Measurements from ENCODE around the gene PET100.
"Not testable (repeated sequence)": the region's sequence is repeated elsewhere in the genome, so short reads cannot be mapped to it uniquely, and the experiment has no call there.

The PET100 gene

DNA sequence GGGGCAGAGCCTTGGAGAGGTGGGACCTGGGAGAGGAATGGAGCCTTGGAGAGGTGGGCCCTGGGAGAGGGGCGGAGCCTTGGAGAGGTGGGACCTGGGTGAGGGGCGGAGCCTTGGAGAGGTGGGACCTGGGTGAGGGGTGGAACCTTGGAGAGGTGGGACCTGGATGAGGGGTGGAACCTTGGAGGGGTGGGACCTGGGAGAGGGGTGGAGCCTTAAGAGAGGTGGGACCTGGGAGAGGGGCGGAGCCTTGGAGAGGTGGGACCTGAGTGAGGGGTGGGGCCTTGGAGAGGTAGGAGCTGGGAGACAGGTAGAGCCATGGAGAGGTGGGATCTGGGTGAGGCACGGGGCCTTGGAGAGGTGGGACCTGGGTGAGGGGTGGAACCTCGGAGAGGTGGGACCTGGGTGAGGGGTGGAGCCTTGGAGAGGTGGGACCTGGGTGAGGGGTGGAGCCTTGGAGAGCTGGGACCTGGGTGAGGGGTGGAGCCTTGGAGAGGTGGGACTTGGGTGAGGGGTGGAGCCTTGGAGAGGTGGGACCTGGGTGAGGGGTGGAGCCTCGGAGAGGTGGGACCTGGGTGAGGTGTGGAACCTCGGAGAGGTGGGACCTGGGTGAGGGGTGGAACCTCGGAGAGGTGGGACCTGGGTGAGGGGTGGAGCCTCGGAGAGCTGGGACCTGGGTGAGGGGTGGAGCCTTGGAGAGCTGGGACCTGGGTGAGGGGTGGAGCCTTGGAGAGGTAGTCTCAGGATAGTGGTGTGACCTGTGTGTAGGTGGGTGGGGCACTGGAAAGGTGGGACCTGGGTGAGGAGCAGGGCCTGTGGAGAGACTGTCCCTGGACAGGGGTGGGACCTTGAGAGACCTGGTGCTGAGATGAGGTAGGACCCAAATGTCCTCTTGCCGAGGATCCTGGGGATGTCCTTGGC is 14.3 kb downstream of the PET100 start:
- not testable (repeated sequence) for H2AFZ ChIP-seq (ENCODE audit: low read depth, low read length); H2BK120ac ChIP-seq (ENCODE audit: low read depth, low read length); H2BK15ac ChIP-seq (ENCODE audit: low read depth, poor library complexity, severe bottlenecking); H3K79me1 ChIP-seq (replicated peaks; ENCODE audit: low read length, poor library complexity, severe bottlenecking); H2AK5ac ChIP-seq (ENCODE audit: low read length, severe bottlenecking); H2BK12ac ChIP-seq (ENCODE audit: low read length in 2 of 2); H3K27ac ChIP-seq (ENCODE audit: low read length, poor library complexity, severe bottlenecking); H2BK5ac ChIP-seq (ENCODE audit: low read depth, low read length, poor library complexity, severe bottlenecking); H3K4ac ChIP-seq (ENCODE audit: low read depth in 1 of 2, low read length in 2 of 2); H3K18ac ChIP-seq (ENCODE audit: low read depth in 1 of 2, low read length in 2 of 2); H4K8ac ChIP-seq (ENCODE audit: low read length); H3K4me3 ChIP-seq (ENCODE audit: insufficient read depth in 1 of 2, low read depth in 1 of 2, low read length in 2 of 2); H3K4me2 ChIP-seq (ENCODE audit: low read length, poor library complexity, severe bottlenecking); H4K91ac ChIP-seq (ENCODE audit: low read length); DNase-seq; H3K9ac ChIP-seq (ENCODE audit: low read length); H3K4me1 ChIP-seq (ENCODE audit: control insufficient read depth, insufficient read depth, low read depth, low read length); H3K23ac ChIP-seq (ENCODE audit: low read length in 2 of 2); H3K9me3 ChIP-seq (ENCODE audit: control insufficient read depth, low read length); H3K14ac ChIP-seq (ENCODE audit: low read length in 2 of 2)
- H3K27me3 ChIP-seq (ENCODE audit: control insufficient read depth in 1 of 2, insufficient read depth in 1 of 2, low read length in 2 of 2), result peaks cover 0 to 25% of the 10 kb centered on the region in 2 experiments
- peaks cover 0 to 78% of the 10 kb centered on the region in 2 experiments for H3K36me3 ChIP-seq (ENCODE audit: control insufficient read depth in 1 of 2, insufficient read depth in 2 of 2, low read depth in 1 of 2, low read length in 2 of 2)
- WGBS, result 72% methylated on average over 10 of the region's 10 CpGs

DNA sequence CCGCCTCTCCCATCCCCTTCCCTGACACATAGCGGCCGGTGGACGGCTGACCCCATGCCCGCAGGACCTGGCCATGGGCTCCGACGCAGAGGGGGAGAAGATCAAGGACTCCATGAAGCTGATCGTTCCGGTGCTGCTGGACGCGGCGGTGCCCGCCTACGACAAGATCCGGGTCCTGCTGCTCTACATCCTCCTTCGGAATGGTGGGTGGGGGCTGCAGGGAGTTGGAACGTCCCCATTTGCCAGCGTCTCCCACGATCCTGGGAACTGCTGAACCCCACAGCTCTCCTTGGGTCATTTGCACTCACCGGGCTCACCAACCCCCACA is 14.9 kb downstream of the PET100 start:
- Histone ChIP-seq H3K23ac (ENCODE audit: low read length in 2 of 2) (no peak overlapping the region), H2BK5ac (ENCODE audit: low read depth, low read length, poor library complexity, severe bottlenecking) (no peak overlapping the region), H4K91ac (ENCODE audit: low read length) (no peak overlapping the region), H3K18ac (ENCODE audit: low read depth in 1 of 2, low read length in 2 of 2) (no peak overlapping the region), H3K4me1 (ENCODE audit: control insufficient read depth, insufficient read depth, low read depth, low read length) (peaks cover 7% of the 10 kb centered on the region), H2BK120ac (ENCODE audit: low read depth, low read length) (no peak overlapping the region), H2BK15ac (ENCODE audit: low read depth, poor library complexity, severe bottlenecking) (no peak overlapping the region), H3K4me2 (ENCODE audit: low read length, poor library complexity, severe bottlenecking) (no peak overlapping the region), H3K4me3 (ENCODE audit: insufficient read depth in 1 of 2, low read depth in 1 of 2, low read length in 2 of 2) (no peak overlapping the region), H3K9ac (ENCODE audit: low read length) (no peak overlapping the region), H3K27me3 (ENCODE audit: control insufficient read depth in 1 of 2, insufficient read depth in 1 of 2, low read length in 2 of 2) (peaks cover 0 to 22% of the 10 kb centered on the region in 2 experiments), H2AK5ac (ENCODE audit: low read length, severe bottlenecking) (no peak overlapping the region), H2AFZ (ENCODE audit: low read depth, low read length) (no peak overlapping the region), H3K36me3 (ENCODE audit: control insufficient read depth in 1 of 2, insufficient read depth in 2 of 2, low read depth in 1 of 2, low read length in 2 of 2) (peaks cover 0 to 73% of the 10 kb centered on the region in 2 experiments), H3K14ac (ENCODE audit: low read length in 2 of 2) (no peak overlapping the region), H3K9me3 (ENCODE audit: control insufficient read depth, low read length) (no peaks in the 10 kb centered on the region), H4K8ac (ENCODE audit: low read length) (no peak overlapping the region), H2BK12ac (ENCODE audit: low read length in 2 of 2) (no peak overlapping the region), H3K27ac (ENCODE audit: low read length, poor library complexity, severe bottlenecking) (no peak overlapping the region), H3K79me1 (replicated peaks; ENCODE audit: low read length, poor library complexity, severe bottlenecking) (peaks cover 5% of the 10 kb centered on the region), H3K4ac (ENCODE audit: low read depth in 1 of 2, low read length in 2 of 2) (no peak overlapping the region)
- no peak for DNase-seq
- WGBS, result 97% methylated on average over 18 of the region's 20 CpGs

DNA sequence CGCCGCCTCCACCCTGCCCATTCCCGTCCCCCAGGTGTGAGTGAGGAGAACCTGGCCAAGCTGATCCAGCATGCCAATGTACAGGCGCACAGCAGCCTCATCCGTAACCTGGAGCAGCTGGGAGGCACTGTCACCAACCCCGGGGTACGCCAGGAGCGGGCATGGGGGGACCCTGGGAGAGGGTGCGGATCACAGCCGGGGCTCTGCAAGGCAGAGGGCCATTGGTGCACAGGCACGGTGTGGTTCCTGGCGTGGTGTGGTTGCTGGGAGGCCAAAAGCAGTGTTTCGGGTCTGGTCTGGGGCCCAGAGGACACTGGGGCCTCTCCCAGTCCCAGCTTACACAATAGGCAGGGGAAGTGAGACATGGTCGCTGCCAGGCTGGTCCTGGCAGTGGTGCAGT is 15.6 kb downstream of the PET100 start:
- 92% methylated on average over 13 of the region's 14 CpGs for WGBS
- Histone ChIP-seq H2BK5ac (ENCODE audit: low read depth, low read length, poor library complexity, severe bottlenecking) (no peak overlapping the region), H3K4ac (ENCODE audit: low read depth in 1 of 2, low read length in 2 of 2) (no peak overlapping the region), H3K27ac (ENCODE audit: low read length, poor library complexity, severe bottlenecking) (no peak overlapping the region), H3K9me3 (ENCODE audit: control insufficient read depth, low read length) (no peaks in the 10 kb centered on the region), H3K9ac (ENCODE audit: low read length) (no peak overlapping the region), H2AK5ac (ENCODE audit: low read length, severe bottlenecking) (no peak overlapping the region), H2BK120ac (ENCODE audit: low read depth, low read length) (no peak overlapping the region), H3K36me3 (ENCODE audit: control insufficient read depth in 1 of 2, insufficient read depth in 2 of 2, low read depth in 1 of 2, low read length in 2 of 2) (peaks cover 0 to 67% of the 10 kb centered on the region in 2 experiments), H3K18ac (ENCODE audit: low read depth in 1 of 2, low read length in 2 of 2) (no peak overlapping the region), H3K23ac (ENCODE audit: low read length in 2 of 2) (no peak overlapping the region), H4K8ac (ENCODE audit: low read length) (no peak overlapping the region), H3K4me1 (ENCODE audit: control insufficient read depth, insufficient read depth, low read depth, low read length) (peaks cover 5% of the 10 kb centered on the region), H3K4me2 (ENCODE audit: low read length, poor library complexity, severe bottlenecking) (no peak overlapping the region), H2BK15ac (ENCODE audit: low read depth, poor library complexity, severe bottlenecking) (no peak overlapping the region), H3K14ac (ENCODE audit: low read length in 2 of 2) (no peak overlapping the region), H4K91ac (ENCODE audit: low read length) (no peak overlapping the region), H3K79me1 (replicated peaks; ENCODE audit: low read length, poor library complexity, severe bottlenecking) (peaks cover 5% of the 10 kb centered on the region), H2AFZ (ENCODE audit: low read depth, low read length) (no peak overlapping the region), H2BK12ac (ENCODE audit: low read length in 2 of 2) (no peak overlapping the region), H3K4me3 (ENCODE audit: insufficient read depth in 1 of 2, low read depth in 1 of 2, low read length in 2 of 2) (no peak overlapping the region), H3K27me3 (ENCODE audit: control insufficient read depth in 1 of 2, insufficient read depth in 1 of 2, low read length in 2 of 2) (peaks cover 1 to 25% of the 10 kb centered on the region in 2 experiments)
- DNase-seq, result no peak

DNA sequence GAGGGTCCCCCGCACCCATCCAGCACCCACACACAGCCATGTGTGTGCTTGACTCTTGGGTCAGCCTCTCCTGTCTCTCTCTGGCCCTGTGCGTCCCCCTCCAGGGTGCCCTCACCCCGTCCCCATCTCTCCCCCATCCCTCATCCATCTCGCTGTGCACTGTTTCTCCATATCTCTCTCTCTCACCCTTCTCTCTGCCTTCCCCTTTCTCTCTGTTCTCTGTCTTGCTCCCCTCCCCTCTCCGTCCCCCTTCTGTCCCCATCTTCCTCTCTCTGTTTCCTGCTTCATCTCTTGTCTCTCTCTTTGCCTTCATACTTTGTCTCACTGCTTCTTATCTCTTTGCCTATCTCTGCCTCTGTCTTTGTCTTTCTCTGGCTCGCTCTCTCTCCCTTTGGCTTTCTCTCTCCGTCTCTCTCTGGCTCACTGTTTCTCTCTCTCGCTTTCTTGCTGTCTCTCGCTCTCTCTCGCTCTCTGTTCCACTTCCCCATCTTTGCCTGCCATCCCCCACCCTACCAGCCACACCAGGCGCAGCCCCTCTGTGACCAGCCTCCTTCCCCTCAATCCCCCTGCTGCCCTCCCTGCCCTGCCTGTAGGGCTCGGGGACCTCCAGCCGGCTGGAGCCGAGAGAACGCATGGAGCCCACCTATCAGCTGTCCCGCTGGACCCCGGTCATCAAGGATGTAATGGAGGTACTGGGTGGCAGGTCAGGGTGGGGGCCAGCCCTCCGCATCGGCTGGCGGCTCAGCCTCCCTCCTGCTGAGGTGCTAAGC is 16.2 kb downstream of the PET100 start:
- H3K14ac ChIP-seq (ENCODE audit: low read length in 2 of 2), result no peak overlapping the region
- no peak overlapping the region for H3K23ac ChIP-seq (ENCODE audit: low read length in 2 of 2)
- no peak overlapping the region for H4K91ac ChIP-seq (ENCODE audit: low read length)
- no peak overlapping the region for H3K4me3 ChIP-seq (ENCODE audit: insufficient read depth in 1 of 2, low read depth in 1 of 2, low read length in 2 of 2)
- no peak overlapping the region for H3K18ac ChIP-seq (ENCODE audit: low read depth in 1 of 2, low read length in 2 of 2)
- H3K4ac ChIP-seq (ENCODE audit: low read depth in 1 of 2, low read length in 2 of 2), result no peak overlapping the region
- H3K27me3 ChIP-seq (ENCODE audit: control insufficient read depth in 1 of 2, insufficient read depth in 1 of 2, low read length in 2 of 2), result peaks cover 6 to 32% of the 10 kb centered on the region in 2 experiments
- H3K36me3 ChIP-seq (ENCODE audit: control insufficient read depth in 1 of 2, insufficient read depth in 2 of 2, low read depth in 1 of 2, low read length in 2 of 2), result peaks cover 0 to 60% of the 10 kb centered on the region in 2 experiments
- H2BK5ac ChIP-seq (ENCODE audit: low read depth, low read length, poor library complexity, severe bottlenecking), result no peak overlapping the region
- no peak overlapping the region for H2AK5ac ChIP-seq (ENCODE audit: low read length, severe bottlenecking)
- H2AFZ ChIP-seq (ENCODE audit: low read depth, low read length), result no peak overlapping the region
- no peak for DNase-seq
- no peaks in the 10 kb centered on the region for H3K9me3 ChIP-seq (ENCODE audit: control insufficient read depth, low read length)
- no peak overlapping the region for H2BK120ac ChIP-seq (ENCODE audit: low read depth, low read length)
- H3K27ac ChIP-seq (ENCODE audit: low read length, poor library complexity, severe bottlenecking), result no peak overlapping the region
- no peak overlapping the region for H4K8ac ChIP-seq (ENCODE audit: low read length)
- no peak overlapping the region for H3K4me2 ChIP-seq (ENCODE audit: low read length, poor library complexity, severe bottlenecking)
- H3K9ac ChIP-seq (ENCODE audit: low read length), result no peak overlapping the region
- H2BK12ac ChIP-seq (ENCODE audit: low read length in 2 of 2), result no peak overlapping the region
- 66% methylated on average over 18 of the region's 20 CpGs for WGBS
- peaks cover 2% of the 10 kb centered on the region for H3K4me1 ChIP-seq (ENCODE audit: control insufficient read depth, insufficient read depth, low read depth, low read length)
- peaks cover 5% of the 10 kb centered on the region for H3K79me1 ChIP-seq (replicated peaks; ENCODE audit: low read length, poor library complexity, severe bottlenecking)
- H2BK15ac ChIP-seq (ENCODE audit: low read depth, poor library complexity, severe bottlenecking), result no peak overlapping the region

Measured in mesenchymal stem cell (in vitro differentiated cells and primary cell).